Testis (tissue), 2 donors: ENCODE data around the gene CBFA2T2.

Source experiments
- CTCF ChIP-seq, 3 experiments: fragments of 450-650 bp in 2 of 3; fragments of 200-600 bp in 1 of 3; sonication (generic) in 1 of 3; IDR thresholded peaks; one replicate each; pipeline ENCODE4 v1.5.1; 2016 to 2019; ENCODE audit warnings: antibody characterized with exemption in 3 of 3, mild to moderate bottlenecking in 2 of 3, moderate library complexity in 1 of 3
- POLR2A ChIP-seq: fragments of 450-650 bp; IDR thresholded peaks from one replicate; pipeline ENCODE4 v1.6.1; 2017; ENCODE audit warnings: antibody characterized with exemption, mild to moderate bottlenecking, moderate library complexity

GRCh38 chr20:33501000-33501399 lies 11.1 kb downstream of the CBFA2T2 start:
- TF ChIP-seq POLR2A = no peak
- no peak for TF ChIP-seq CTCF (IDR thresholded peaks at IDR 0.05)
